HepG2 (cell line): ENCODE measurements around the gene TTC28. TPM values are rescaled to one million over a fixed set of nuclear protein-coding genes. Genes with fewer than 3 reads are reported as not detected.

Source experiments
- ATAC-seq: fragments of 200-7000 bp; cut with Tn5 transposase; 3 replicates; pipeline ENCODE4 v1.9.1; 2020; ENCODE audit warnings: mild to moderate bottlenecking, moderate library complexity
- BruUV-seq: library from RNA; stranded (reverse); fragments of 400-500 nt; replicated peaks from 2 replicates; lab custom pipeline; 2021; lab: Mats Ljungman, UMichigan
- CTCF ChIA-PET: fragments of 300-600 bp; formaldehyde crosslinking; extraction: SDS; loops from one replicate; lab custom pipeline; 2021; ENCODE audit warnings: low total read pairs, inconsistent platforms, low intra/inter-chr PET ratio; lab: Yijun Ruan, JAX
- POLR2A ChIA-PET: fragments of 350-600 bp; sonication (Branson Sonifier 250); formaldehyde crosslinking; loops from one replicate; lab custom pipeline; 2020; ENCODE audit warnings: antibody characterized with exemption, inconsistent platforms; lab: Yijun Ruan, JAX
- DNase-seq: peaks from one replicate; pipeline ENCODE4 v3.0.0-alpha.2; 2015; ENCODE audit warnings: low spot score
- FAIRE-seq: peaks from 3 replicates; lab custom pipeline; 2011; peaks lifted over from hg19 to GRCh38; lab: Jason Lieb, UNC
- H2AFZ ChIP-seq: one replicate; pipeline ENCODE4 v1.6.1; 2011; ENCODE audit warnings: low read length, inconsistent platforms
- H3K27ac ChIP-seq: fragments of 300-600 bp; 3 replicates; pipeline ENCODE4 v1.8.0; 2011; ENCODE audit warnings: mixed run types, mild to moderate bottlenecking, mixed read lengths, low read length, inconsistent platforms; ENCODE audit not compliant: insufficient read depth; ENCODE audit errors: extremely low read length
- H3K27me3 ChIP-seq, 2 experiments: fragments of 200-600 bp in 1 of 2; 2 replicates in 1 of 2; 3 replicates in 1 of 2; pipeline versions ENCODE4 v1.6.0 to v1.8.0; 2011; ENCODE audit warnings: low read length in 2 of 2, mild to moderate bottlenecking in 2 of 2, moderate library complexity in 2 of 2, inconsistent platforms in 1 of 2; ENCODE audit not compliant: insufficient read depth in 2 of 2, control insufficient read depth in 1 of 2
- H3K36me3 ChIP-seq, 2 experiments: fragments of 200-600 bp in 1 of 2; replicated peaks in 1 of 2; 2 replicates in 1 of 2; 3 replicates in 1 of 2; pipeline versions ENCODE4 v1.5.1 to v1.8.0; 2011; ENCODE audit warnings: low read length in 2 of 2, inconsistent platforms in 1 of 2; ENCODE audit not compliant: insufficient read depth in 2 of 2, control insufficient read depth in 1 of 2
- H3K4me1 ChIP-seq: 2 replicates; pipeline ENCODE4 v1.5.1; 2012; ENCODE audit warnings: low read length, inconsistent platforms; ENCODE audit not compliant: insufficient read depth
- H3K4me2 ChIP-seq: 2 replicates; pipeline ENCODE4 v1.6.0; 2011; ENCODE audit warnings: low read depth, low read length, inconsistent platforms
- H3K4me3 ChIP-seq, 3 experiments: fragments of 200-600 bp in 1 of 3; sonication (generic), shearing (Covaris generic) in 1 of 3; replicated peaks in 1 of 3; 2 replicates each; pipeline ENCODE4 v1.5.1; 2011 to 2016; ENCODE audit warnings: low read length in 3 of 3, inconsistent platforms in 2 of 3, low read depth in 2 of 3, mild to moderate bottlenecking in 2 of 3, control low read depth in 1 of 3, mixed read lengths in 1 of 3; ENCODE audit not compliant: insufficient read depth in 1 of 3
- H3K79me2 ChIP-seq: one replicate; pipeline ENCODE4 v1.6.1; 2011; ENCODE audit warnings: low read length, inconsistent platforms; ENCODE audit not compliant: insufficient read depth
- H3K9ac ChIP-seq: 2 replicates; pipeline ENCODE4 v1.6.0; 2011; ENCODE audit warnings: mild to moderate bottlenecking, low read depth, low read length, inconsistent platforms; ENCODE audit not compliant: insufficient read depth
- H3K9me3 ChIP-seq: 2 replicates; pipeline ENCODE4 v1.5.1; 2012; ENCODE audit warnings: mild to moderate bottlenecking, low read length
- H4K20me1 ChIP-seq: 2 replicates; pipeline ENCODE4 v1.6.0; 2011; ENCODE audit warnings: inconsistent platforms, mild to moderate bottlenecking, low read length, moderate library complexity; ENCODE audit not compliant: insufficient read depth
- HNRNPLL ChIP-seq: fragments of 200-400 bp; formaldehyde crosslinking; IDR thresholded peaks from 2 replicates; pipeline ENCODE4 v1.6.1; 2017; ENCODE audit warnings: mild to moderate bottlenecking, low read depth, low read length; ENCODE audit not compliant: poor library complexity, severe bottlenecking
- MIER3 ChIP-seq: IDR thresholded peaks from 2 replicates; pipeline ENCODE4 v1.6.1; 2016; ENCODE audit warnings: missing compliant biosample characterization, borderline replicate concordance
- REXO4 ChIP-seq: sonication (generic); formaldehyde crosslinking; IDR thresholded peaks from 2 replicates; pipeline ENCODE4 v1.8.0; 2022; ENCODE audit warnings: missing genetic modification reagents, mild to moderate bottlenecking, borderline replicate concordance
- SAP130 ChIP-seq: IDR thresholded peaks from 2 replicates; pipeline ENCODE4 v1.6.1; 2016; ENCODE audit warnings: low read depth
- SIX4 ChIP-seq: sonication (generic); formaldehyde crosslinking; IDR thresholded peaks from 2 replicates; pipeline ENCODE4 v1.4.0; 2020; ENCODE audit warnings: missing genetic modification reagents
- SOX6 ChIP-seq, 2 experiments: fragments of 450-650 bp in 1 of 2; sonication (generic) in 1 of 2; formaldehyde crosslinking in 1 of 2; IDR thresholded peaks; 2 replicates each; pipeline versions ENCODE4 v1.4.0 to v1.6.1; 2017 to 2020; ENCODE audit warnings: antibody characterized with exemption in 1 of 2, mild to moderate bottlenecking in 1 of 2, missing genetic modification reagents in 1 of 2
- SP2 ChIP-seq: sonication (generic); formaldehyde crosslinking; IDR thresholded peaks from 2 replicates; pipeline ENCODE4 v1.5.1; 2020; ENCODE audit warnings: mild to moderate bottlenecking, missing genetic modification reagents
- TBP ChIP-seq: sonication (generic); formaldehyde crosslinking; IDR thresholded peaks from 2 replicates; pipeline ENCODE4 v1.5.0; 2020; ENCODE audit warnings: missing genetic modification reagents
- ZIK1 ChIP-seq: sonication (generic); formaldehyde crosslinking; IDR thresholded peaks from 2 replicates; pipeline ENCODE4 v1.5.0; 2020; ENCODE audit warnings: mild to moderate bottlenecking, low read depth, missing genetic modification reagents, borderline replicate concordance
- ZKSCAN8 ChIP-seq: IDR thresholded peaks from 2 replicates; pipeline ENCODE4 v1.6.1; 2016; ENCODE audit warnings: borderline replicate concordance, missing genetic modification reagents, missing compliant biosample characterization
- ZNF138 ChIP-seq: sonication (generic); formaldehyde crosslinking; IDR thresholded peaks from 2 replicates; pipeline ENCODE4 v1.5.0; 2020; ENCODE audit warnings: mild to moderate bottlenecking, low read depth, missing genetic modification reagents
- ZNF367 ChIP-seq: sonication (generic); formaldehyde crosslinking; IDR thresholded peaks from 2 replicates; pipeline ENCODE4 v1.4.0; 2020; ENCODE audit warnings: missing genetic modification reagents, borderline replicate concordance
- ZNF768 ChIP-seq: sonication (generic); formaldehyde crosslinking; IDR thresholded peaks from 2 replicates; pipeline ENCODE4 v1.4.0; 2020; ENCODE audit warnings: missing genetic modification reagents
- WGBS: methylation state at CpG from one replicate; pipeline ENCODE4 v1.1.6; 2017; ENCODE audit warnings: low lambda C conversion rate; 5-methylcytosine and 5-hydroxymethylcytosine counted together
- in situ Hi-C: cut with HindIII; loops from 2 replicates; pipeline ENCODE4 v1.10.0; 2017; ENCODE audit warnings: low pct_unique_long_range_greater_than_20kb; ENCODE audit not compliant: extremely low pct_ligation_motif_present
- intact Hi-C: fragments of 100-400 bp; cut with micrococcal nuclease; formaldehyde crosslinking; loops from one replicate; pipeline ENCODE4 v1.10.0; 2022; ENCODE audit not compliant: unreplicated experiment
- polyA plus RNA-seq, 8 experiments: library from polyadenylated mRNA; depleted of rRNA in 3 of 8; stranded (reverse) in 7 of 8; unstranded in 1 of 8; fragments of >200 nt; fragmentation: Illumina TruSeq in 4 of 8; extraction: Trizol in 4 of 8; gene quantifications; 2 replicates each; pipeline versions ENCODE4 v1.2.1 to v1.2.3, GENCODE V29; 2011 to 2016; ENCODE audit warnings: low read depth in 4 of 8, missing spikeins in 1 of 8, mixed read lengths in 1 of 8; ENCODE audit not compliant: insufficient read depth in 1 of 8
- total RNA-seq, 5 experiments: library from RNA; depleted of rRNA; stranded (reverse); fragments of >200 nt; fragmentation: Illumina TruSeq; extraction: Trizol; gene quantifications; 2 replicates each; pipeline ENCODE4 v1.2.3, GENCODE V29; 2016; ENCODE audit warnings: low read depth in 1 of 5
- TF ChIP-seq, protein P1 (sequence below): IDR thresholded peaks from 2 replicates; pipeline ENCODE4 v1.4.0; 2020; ENCODE audit warnings: mild to moderate bottlenecking, missing genetic modification reagents
- TF ChIP-seq, protein P2 (sequence below): sonication (generic); formaldehyde crosslinking; IDR thresholded peaks from 2 replicates; pipeline ENCODE4 v1.5.0; 2020; ENCODE audit warnings: mild to moderate bottlenecking, missing genetic modification reagents

Gene TTC28
- total and polyA plus RNA-seq, 2 of the 13 experiments (the other 11 are each of a cell fraction or from before 2014, with no cell fraction given), result 4.2 to 13.1 TPM

DNA sequence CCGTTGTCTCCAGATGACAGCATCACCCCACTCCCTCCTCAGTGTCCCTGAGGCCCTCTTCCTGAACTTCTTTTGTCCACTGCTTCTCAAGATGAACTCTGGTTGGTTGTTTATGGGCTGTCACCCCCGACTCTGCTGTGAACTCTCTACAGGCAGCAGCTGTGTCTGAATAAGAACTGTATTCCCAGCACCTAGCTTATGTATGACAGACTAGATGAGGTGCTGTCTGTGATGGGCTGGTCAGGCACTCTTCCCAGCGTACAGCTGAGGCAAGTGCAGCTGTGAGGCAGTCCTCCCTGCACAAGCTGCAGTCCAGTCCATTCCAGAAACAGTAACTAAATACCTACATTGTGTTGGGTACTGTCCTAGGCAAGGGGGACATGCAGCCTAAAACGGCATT, 649.2 kb downstream of the TTC28 start:
- no peak overlapping the region for H3K9ac ChIP-seq
- H3K4me1 ChIP-seq, result peaks cover 22% of the 10 kb centered on the region
- H4K20me1 ChIP-seq, result no peaks in the 10 kb centered on the region
- no peak overlapping the region for H3K27ac ChIP-seq
- DNase-seq, result no peak
- 90% methylated on average over 3 of the region's 4 CpGs for WGBS
- BruUV-seq, result no TSS peak
- no peak overlapping the region for H3K4me3 ChIP-seq
- TF ChIP-seq SIX4 (CRISPR knock-in tag), result no peak
- no peak for TF ChIP-seq MIER3
- no peak for TF ChIP-seq ZNF138 (CRISPR knock-in tag)
- no peak for TF ChIP-seq SP2 (CRISPR knock-in tag)
- no peak for TF ChIP-seq ZKSCAN8 (CRISPR knock-in tag)
- TF ChIP-seq ZIK1 (CRISPR knock-in tag), result no peak
- no peak for TF ChIP-seq ZNF367 (CRISPR knock-in tag)
- TF ChIP-seq, protein P1, sequence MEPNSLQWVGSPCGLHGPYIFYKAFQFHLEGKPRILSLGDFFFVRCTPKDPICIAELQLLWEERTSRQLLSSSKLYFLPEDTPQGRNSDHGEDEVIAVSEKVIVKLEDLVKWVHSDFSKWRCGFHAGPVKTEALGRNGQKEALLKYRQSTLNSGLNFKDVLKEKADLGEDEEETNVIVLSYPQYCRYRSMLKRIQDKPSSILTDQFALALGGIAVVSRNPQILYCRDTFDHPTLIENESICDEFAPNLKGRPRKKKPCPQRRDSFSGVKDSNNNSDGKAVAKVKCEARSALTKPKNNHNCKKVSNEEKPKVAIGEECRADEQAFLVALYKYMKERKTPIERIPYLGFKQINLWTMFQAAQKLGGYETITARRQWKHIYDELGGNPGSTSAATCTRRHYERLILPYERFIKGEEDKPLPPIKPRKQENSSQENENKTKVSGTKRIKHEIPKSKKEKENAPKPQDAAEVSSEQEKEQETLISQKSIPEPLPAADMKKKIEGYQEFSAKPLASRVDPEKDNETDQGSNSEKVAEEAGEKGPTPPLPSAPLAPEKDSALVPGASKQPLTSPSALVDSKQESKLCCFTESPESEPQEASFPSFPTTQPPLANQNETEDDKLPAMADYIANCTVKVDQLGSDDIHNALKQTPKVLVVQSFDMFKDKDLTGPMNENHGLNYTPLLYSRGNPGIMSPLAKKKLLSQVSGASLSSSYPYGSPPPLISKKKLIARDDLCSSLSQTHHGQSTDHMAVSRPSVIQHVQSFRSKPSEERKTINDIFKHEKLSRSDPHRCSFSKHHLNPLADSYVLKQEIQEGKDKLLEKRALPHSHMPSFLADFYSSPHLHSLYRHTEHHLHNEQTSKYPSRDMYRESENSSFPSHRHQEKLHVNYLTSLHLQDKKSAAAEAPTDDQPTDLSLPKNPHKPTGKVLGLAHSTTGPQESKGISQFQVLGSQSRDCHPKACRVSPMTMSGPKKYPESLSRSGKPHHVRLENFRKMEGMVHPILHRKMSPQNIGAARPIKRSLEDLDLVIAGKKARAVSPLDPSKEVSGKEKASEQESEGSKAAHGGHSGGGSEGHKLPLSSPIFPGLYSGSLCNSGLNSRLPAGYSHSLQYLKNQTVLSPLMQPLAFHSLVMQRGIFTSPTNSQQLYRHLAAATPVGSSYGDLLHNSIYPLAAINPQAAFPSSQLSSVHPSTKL (CRISPR knock-in tag), result no peak
- no peak for TF ChIP-seq REXO4 (CRISPR knock-in tag)
- no peak for TF ChIP-seq SAP130 (CRISPR knock-in tag)
- no peak for TF ChIP-seq ZNF768 (CRISPR knock-in tag)
- TF ChIP-seq, protein P2, sequence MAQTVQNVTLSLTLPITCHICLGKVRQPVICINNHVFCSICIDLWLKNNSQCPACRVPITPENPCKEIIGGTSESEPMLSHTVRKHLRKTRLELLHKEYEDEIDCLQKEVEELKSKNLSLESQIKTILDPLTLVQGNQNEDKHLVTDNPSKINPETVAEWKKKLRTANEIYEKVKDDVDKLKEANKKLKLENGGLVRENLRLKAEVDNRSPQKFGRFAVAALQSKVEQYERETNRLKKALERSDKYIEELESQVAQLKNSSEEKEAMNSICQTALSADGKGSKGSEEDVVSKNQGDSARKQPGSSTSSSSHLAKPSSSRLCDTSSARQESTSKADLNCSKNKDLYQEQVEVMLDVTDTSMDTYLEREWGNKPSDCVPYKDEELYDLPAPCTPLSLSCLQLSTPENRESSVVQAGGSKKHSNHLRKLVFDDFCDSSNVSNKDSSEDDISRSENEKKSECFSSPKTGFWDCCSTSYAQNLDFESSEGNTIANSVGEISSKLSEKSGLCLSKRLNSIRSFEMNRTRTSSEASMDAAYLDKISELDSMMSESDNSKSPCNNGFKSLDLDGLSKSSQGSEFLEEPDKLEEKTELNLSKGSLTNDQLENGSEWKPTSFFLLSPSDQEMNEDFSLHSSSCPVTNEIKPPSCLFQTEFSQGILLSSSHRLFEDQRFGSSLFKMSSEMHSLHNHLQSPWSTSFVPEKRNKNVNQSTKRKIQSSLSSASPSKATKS (CRISPR knock-in tag), result no peak
- no peak for TF ChIP-seq TBP
- no peak for TF ChIP-seq HNRNPLL
- no peak for TF ChIP-seq SOX6 (IDR thresholded peaks at IDR 0.05)
- TF ChIP-seq SOX6 (CRISPR knock-in tag; IDR thresholded peaks at IDR 0.05), result no peak
- no peak overlapping the region for H2AFZ ChIP-seq
- in situ Hi-C loops (no loop called here), intact Hi-C loops (no loop called here)
- H3K9me3 ChIP-seq, result no peaks in the 10 kb centered on the region
- H3K79me2 ChIP-seq, result no peaks in the 10 kb centered on the region
- FAIRE-seq, result no peak
- H3K36me3 ChIP-seq, result peaks cover 4 to 25% of the 10 kb centered on the region in 2 experiments; a peak in 4 of 5 replicates
- ATAC-seq, result no peak
- CTCF ChIA-PET, result no interaction called here
- POLR2A ChIA-PET, result no interaction called here
- H3K4me2 ChIP-seq, result no peak overlapping the region
- H3K27me3 ChIP-seq, result no peaks in the 10 kb centered on the region
